NCI-H446 treated with DMSO at 0.1 percent for 48 hours (cell line): Measurements from ENCODE around the gene NDST3.
A peak's percentile ranks its signal among the peaks of the same experiment; 100 is the strongest.
"Not testable (repeated sequence)": the region's sequence is repeated elsewhere in the genome, so short reads cannot be mapped to it uniquely, and the experiment has no call there.

Source experiments
- DNase-seq: peaks from one replicate; lab custom pipeline; 2025; lab: John Stamatoyannopoulos, UW

Gene NDST3

DNA sequence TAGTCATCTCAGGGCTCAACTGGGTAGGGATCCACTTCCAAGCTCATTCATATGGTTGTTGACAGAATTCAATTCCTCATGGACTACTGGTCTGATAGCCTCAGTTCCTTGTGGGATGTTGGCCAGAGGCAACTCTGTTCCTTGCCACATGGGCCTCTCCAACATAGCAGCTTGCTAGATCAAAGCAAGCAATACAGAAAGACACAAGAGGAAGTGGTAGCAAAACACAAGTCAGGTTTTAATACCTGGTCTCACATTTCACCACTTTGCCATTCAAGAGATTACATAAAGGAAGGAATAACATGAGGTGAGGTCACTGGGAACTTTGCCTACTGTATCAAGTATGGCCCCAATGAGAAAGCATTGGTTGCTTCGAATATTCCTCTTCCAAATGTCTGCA, 239.4 kb downstream of the NDST3 start:
- DNase-seq = no peak

DNA sequence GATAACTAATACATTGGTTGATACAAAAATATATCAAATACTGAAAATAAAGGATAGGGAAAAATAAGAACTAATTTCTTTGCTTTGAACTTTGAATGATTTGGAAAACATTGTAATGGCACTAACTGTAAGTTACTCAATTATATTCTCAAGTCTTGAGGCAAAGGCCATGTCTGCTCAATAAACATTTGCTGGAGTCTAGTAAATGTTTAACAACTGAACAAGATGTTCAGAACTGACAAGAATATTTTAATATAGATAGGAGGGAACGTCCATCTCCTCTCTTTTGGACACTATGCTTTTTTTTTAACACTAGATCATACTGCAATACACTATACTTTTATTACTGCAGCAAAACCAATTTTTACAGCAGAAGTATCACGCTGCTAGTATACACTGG, 242.3 kb downstream of the NDST3 start:
- DNase-seq = no peak

GRCh38 chr4:118277243-118277642, 243.0 kb downstream of the NDST3 start:
- no peak for DNase-seq

DNA sequence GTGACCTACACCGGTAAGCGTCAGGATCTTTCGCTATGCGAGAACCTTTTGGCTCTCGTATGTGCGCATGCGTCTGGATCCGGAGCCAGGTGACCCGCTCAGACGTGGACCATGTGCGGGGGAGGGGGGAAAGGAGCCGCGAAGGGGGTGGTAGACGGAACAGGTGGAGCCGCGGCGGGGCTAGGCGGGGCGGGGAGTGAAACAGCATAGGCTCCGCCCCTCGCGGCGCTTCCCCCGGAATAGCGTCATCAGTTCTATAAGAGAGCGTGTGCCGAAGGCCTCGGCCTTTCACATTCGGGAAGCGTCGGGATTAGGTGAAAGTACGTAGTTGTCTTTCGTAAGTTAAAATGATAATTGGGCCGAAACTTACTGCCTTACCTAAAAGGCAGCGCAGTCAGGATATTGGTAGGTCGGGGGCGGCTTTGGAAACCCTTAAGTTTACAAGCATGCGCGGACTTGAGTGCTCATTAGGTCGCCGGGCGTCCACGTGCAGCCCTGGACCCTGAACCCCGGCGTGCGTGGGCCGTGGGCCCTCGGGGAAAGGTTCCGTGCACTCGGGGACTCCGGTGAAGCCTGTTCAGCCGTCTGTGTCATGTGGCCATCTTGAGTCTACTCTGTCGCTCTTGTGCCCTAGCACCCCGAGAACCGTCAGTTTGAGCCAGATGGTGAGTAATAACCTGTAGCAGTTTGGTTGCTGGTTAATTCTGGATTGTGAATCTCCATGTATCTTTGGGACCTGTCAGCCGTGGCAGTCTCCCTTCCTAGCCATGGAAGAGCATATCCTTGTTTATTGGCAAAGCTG, 244.4 kb downstream of the NDST3 start:
- peak; percentile 83 for DNase-seq

- no peak for DNase-seq
These were observed 245.0 kb downstream of the NDST3 start for GRCh38 chr4:118279328-118279727.

- DNase-seq = no peak
These were observed 245.7 kb downstream of the NDST3 start for GRCh38 chr4:118279920-118280432.

DNA sequence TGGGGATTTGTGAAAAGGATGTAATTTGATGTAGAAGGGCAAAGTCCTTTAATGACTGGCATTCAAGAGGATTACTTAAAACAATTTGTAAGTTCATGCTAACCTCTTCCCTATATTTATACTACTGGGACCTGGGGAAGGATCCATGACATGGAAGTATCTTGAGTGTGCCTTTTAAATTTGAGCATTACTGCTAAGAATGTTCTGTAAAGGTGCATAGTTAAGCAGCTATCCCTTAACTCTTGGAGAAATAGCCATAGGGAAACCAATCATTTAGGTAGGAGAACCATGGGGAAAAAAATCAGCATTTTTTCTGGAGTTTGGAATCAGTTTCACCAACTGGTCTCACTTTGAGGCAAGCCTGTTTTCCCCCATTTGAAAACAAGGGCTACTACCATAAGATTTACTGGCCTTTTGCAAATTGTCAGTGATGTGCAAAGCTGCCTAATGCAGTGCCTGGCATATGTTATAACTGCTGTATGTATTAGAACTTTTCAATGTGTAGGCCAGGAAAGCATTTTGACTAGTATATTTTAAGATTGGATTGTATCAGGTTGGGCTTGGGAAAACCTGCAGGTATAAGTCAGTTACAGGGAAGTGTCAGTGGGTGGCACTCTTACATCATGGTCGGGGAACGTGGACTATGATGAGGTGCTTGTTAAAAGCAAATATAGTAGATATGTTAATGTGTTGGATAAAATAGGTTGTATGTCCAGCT, 246.4 kb downstream of the NDST3 start:
- DNase-seq = peak; percentile 35

GRCh38 chr4:118281611-118282442, 247.5 kb downstream of the NDST3 start:
- DNase-seq = peak; percentile 50

GRCh38 chr4:118282692-118283091, 248.4 kb downstream of the NDST3 start:
- no peak for DNase-seq

DNA sequence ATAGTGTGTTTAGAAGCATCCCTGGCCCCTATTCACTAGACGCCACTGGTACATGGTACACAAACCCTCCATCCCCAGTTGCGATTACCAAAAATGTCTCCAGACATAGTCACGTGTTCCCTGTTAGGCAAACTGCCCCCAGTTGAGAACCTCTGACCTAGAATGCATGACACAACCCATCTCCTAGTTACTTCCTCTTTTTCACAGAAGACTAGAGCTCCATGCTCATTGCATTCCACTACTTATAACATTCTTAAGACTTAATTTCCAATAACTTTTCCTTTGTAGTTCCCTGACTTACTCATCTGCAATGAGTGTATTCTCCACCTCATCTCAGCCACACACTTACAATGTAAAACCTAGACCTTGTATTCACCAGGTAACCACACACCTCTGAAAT, 249.9 kb downstream of the NDST3 start:
- no peak for DNase-seq

DNA sequence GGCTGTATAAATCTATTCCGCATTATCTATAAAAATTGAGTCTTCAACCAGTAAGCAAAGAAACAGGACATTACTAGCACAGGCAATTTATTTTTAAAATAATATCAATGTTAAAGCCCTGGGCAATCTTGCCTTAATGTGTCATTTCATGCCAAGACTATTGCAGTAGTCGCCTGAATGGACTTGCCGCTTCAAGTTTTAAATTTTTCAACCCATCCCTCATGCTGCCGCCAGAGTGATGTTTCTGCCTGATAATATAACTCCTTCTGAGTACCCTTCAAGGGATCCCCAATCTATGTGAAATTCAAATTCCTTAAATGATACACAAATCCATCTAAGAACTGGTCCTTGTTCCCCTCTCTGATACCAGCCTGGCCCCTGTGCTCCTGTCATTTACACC, 251.6 kb downstream of the NDST3 start:
- no peak for DNase-seq

GRCh38 chr4:118286685-118287084, 252.4 kb downstream of the NDST3 start:
- no peak for DNase-seq

GRCh38 chr4:118287711-118288451, 253.6 kb downstream of the NDST3 start:
- no peak for DNase-seq

DNA sequence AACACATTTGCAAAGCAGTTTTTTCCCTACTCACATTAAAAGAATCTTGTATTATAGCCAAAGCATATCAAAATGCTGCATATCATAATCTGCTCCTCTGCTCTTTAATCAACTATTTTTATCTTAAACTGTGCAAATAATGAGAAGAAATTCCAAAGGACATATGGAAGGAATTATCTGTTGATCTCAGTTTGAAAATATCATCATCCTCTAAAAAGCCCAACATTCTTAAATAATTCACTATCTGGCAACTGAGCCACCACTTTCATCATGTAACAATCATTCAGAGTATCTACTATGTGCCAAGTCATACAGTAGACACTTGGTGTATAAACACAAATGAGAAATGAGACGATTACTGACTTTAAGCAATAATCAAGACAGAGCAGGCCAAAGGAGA, 255.5 kb downstream of the NDST3 start:
- DNase-seq = no peak

DNA sequence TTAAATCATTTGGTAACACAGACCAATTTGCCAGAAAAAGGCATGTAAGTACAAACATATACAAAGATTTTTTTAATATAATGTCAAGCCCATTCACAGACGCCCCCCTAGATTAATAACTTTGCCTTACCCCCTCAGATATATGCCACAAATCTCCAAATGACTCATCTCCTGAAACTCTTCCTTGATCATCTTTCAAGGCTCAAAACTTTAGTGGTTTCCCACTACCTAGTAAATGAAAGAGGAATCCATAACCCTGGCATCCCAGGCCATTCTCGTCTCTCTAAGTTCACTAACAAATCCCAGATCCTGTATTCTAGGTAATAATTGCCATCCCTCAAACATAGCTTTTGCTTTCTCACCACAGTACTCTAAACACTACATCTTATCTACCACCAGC, 256.7 kb downstream of the NDST3 start:
- DNase-seq = no peak

DNA sequence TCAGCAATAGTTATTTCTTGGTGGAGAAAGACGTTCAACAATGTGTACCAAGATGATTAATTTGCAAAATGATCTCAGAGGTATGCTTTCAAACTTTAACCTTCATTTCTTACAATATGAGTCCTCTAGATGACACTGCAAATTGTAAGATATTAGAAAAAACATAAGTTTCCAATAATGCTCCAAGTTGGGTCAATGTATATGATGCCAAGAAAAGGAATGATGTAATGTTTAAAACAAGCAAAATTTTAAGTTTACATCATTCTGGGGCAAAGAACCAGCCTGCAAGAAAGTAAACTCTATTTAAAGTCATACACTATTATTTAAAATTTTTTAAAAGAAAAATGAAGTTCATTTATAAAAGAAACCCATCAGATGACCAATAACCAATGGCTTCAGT, 262.4 kb downstream of the NDST3 start:
- no peak for DNase-seq

DNA sequence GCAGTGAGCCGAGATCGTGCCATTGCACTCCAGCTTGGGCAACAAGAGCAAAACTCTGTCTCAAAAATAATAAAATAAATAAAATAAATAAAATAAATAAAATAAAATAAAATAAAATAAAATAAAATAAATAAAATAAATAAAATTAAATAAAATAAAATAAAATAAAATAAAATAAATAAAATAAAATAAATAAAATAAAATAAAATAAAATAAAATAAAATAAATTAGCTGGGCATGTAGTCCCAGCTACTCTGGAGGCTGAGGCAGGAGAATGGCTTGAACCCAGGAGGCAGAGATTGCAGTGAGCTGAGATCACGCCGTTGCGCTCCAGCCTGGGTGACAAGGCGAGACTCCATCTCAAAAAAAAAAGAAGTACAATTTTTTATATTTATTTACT, 265.3 kb downstream of the NDST3 start:
- not testable (repeated sequence) for DNase-seq

DNA sequence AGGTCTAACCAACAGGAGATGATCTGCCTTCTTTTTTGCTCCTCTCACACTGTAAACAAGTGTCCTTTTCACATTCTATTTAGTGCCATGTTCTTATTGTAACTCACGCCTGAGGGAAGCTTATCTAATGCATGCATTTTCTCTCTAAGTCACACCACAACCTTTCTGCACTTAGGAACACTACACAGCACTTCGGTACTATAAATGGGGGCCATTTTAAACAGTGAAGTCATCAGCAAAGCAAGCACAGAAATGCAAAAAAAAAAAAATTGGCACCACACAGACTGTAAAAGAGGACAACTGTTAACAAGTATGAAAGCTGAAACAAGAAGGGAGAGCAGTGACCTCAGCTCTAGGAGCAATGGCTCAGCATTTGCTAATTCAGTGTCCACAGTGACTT, 273.4 kb downstream of the NDST3 start:
- no peak for DNase-seq
